Fibroblast of lung (primary cell): ENCODE results near the gene UBAC1.

Experiments
- CTCF ChIP-seq, 2 donors: IDR thresholded peaks in 1 of 2; conservative IDR thresholded peaks in 1 of 2; 1 replicate in 1 of 2; 2 replicates in 1 of 2; pipeline ENCODE4 v1.5.1; 2011 to 2012; ENCODE audit warnings: low read length in 2 of 2, control low read depth in 1 of 2, inconsistent platforms in 1 of 2, low read depth in 1 of 2, mild to moderate bottlenecking in 1 of 2
- EZH2 ChIP-seq: IDR thresholded peaks from 2 replicates; pipeline ENCODE4 v1.5.1; 2012; ENCODE audit warnings: low read length, control low read depth, mild to moderate bottlenecking; ENCODE audit errors: missing control alignments

- no peak for TF ChIP-seq CTCF (conservative IDR thresholded peaks at IDR 0.05 in 1 of 2, IDR thresholded peaks at IDR 0.05 in 1 of 2; ENCODE audit: low read depth in 1 of 2, low read length in 2 of 2)
- TF ChIP-seq EZH2, result no peak
Observed at GRCh38 chr9:135968601-135969000, 7.4 kb upstream of the UBAC1 start.
